Body of pancreas (tissue), 4 donors: ENCODE measurements around the gene LMX1B.

Experiments used
- POLR2A ChIP-seq, 3 donors: fragments of 450-650 bp; IDR thresholded peaks; one replicate each; pipeline ENCODE4 v1.6.1; 2016; ENCODE audit warnings: antibody characterized with exemption in 3 of 3, mild to moderate bottlenecking in 2 of 3
- TF ChIP-seq, protein P1 (sequence below), 7 experiments: fragments of 450-650 bp in 4 of 7; fragments of 200-600 bp in 3 of 7; sonication (generic) in 3 of 7; IDR thresholded peaks; one replicate each; pipeline ENCODE4 v1.5.1; 2016 to 2019; ENCODE audit warnings: antibody characterized with exemption in 7 of 7

- TF ChIP-seq, protein P1, sequence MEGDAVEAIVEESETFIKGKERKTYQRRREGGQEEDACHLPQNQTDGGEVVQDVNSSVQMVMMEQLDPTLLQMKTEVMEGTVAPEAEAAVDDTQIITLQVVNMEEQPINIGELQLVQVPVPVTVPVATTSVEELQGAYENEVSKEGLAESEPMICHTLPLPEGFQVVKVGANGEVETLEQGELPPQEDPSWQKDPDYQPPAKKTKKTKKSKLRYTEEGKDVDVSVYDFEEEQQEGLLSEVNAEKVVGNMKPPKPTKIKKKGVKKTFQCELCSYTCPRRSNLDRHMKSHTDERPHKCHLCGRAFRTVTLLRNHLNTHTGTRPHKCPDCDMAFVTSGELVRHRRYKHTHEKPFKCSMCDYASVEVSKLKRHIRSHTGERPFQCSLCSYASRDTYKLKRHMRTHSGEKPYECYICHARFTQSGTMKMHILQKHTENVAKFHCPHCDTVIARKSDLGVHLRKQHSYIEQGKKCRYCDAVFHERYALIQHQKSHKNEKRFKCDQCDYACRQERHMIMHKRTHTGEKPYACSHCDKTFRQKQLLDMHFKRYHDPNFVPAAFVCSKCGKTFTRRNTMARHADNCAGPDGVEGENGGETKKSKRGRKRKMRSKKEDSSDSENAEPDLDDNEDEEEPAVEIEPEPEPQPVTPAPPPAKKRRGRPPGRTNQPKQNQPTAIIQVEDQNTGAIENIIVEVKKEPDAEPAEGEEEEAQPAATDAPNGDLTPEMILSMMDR (IDR thresholded peaks at IDR 0.05): no peak
- no peak for TF ChIP-seq POLR2A (IDR thresholded peaks at IDR 0.05)
Observed at GRCh38 chr9:126582427-126582826, 31.3 kb upstream of the LMX1B start.
